Measurements from ENCODE around the gene STRN3.
A peak's percentile ranks its signal among the peaks of the same experiment; 100 is the strongest.
"Not testable (repeated sequence)": the region's sequence is repeated elsewhere in the genome, so short reads cannot be mapped to it uniquely, and the experiment has no call there.

STRN3 gene

GRCh38 chr14:31030469-31030868 lies 4.3 kb upstream of the STRN3 start:
- no peak for DNase-seq

GRCh38 chr14:31029016-31029970 lies 3.1 kb upstream of the STRN3 start:
- no peak for DNase-seq

- no peak for DNase-seq
These were observed 1.7 kb upstream of the STRN3 start for GRCh38 chr14:31027847-31028246.

- DNase-seq, result peak; percentile 93 to 94
These were observed 464 bp upstream of the STRN3 start for GRCh38 chr14:31026450-31027235.

- DNase-seq, result peak; percentile 47 to 60
These were observed 657 bp downstream of the STRN3 start, which contains the start of gene AP4S1 for GRCh38 chr14:31025367-31026076. Gene AP4S1, plus strand, starts transcription at chr14:31025649. Its CDS starts 40,548 bp downstream, at chr14:31066197.

GRCh38 chr14:31024577-31025366 lies 1.4 kb downstream of the STRN3 start:
- no peak for DNase-seq

GRCh38 chr14:31024010-31024480 lies 2.1 kb downstream of the STRN3 start:
- no peak for DNase-seq

- no peak for DNase-seq
These were observed 3.8 kb downstream of the STRN3 start for GRCh38 chr14:31022386-31022785.

- DNase-seq, result no peak
These were observed 4.6 kb downstream of the STRN3 start for GRCh38 chr14:31021576-31021949.

- DNase-seq, result no peak
These were observed 5.2 kb downstream of the STRN3 start for GRCh38 chr14:31020834-31021575.

- no peak for DNase-seq
These were observed 8.0 kb downstream of the STRN3 start for GRCh38 chr14:31018057-31018645.

GRCh38 chr14:31013841-31014240 lies 12.3 kb downstream of the STRN3 start:
- DNase-seq, result no peak

- DNase-seq, result no peak
These were observed 15.2 kb downstream of the STRN3 start for GRCh38 chr14:31010935-31011334.

GRCh38 chr14:31009836-31010574 lies 16.2 kb downstream of the STRN3 start:
- DNase-seq, result no peak

- DNase-seq, result no peak
These were observed 19.5 kb downstream of the STRN3 start for GRCh38 chr14:31006703-31007102.

GRCh38 chr14:31004007-31004406 lies 22.2 kb downstream of the STRN3 start:
- DNase-seq, result not testable (repeated sequence)

GRCh38 chr14:31003284-31003683 lies 22.9 kb downstream of the STRN3 start:
- no peak for DNase-seq

GRCh38 chr14:31001339-31001658 lies 24.9 kb downstream of the STRN3 start:
- DNase-seq, result no peak

GRCh38 chr14:31000629-31001338 lies 25.4 kb downstream of the STRN3 start:
- DNase-seq, result no peak

Measured in CD4-positive, alpha-beta T cell treated with Interleukin-4 for 1 hour (primary cell).